ENCODE measurements around the gene ARAP2. TPM values are rescaled to one million over a fixed set of nuclear protein-coding genes. Genes with fewer than 3 reads are reported as not detected.

ARAP2 gene
- total RNA-seq, 1 experiment from 2014 or later = 12.5 TPM

DNA sequence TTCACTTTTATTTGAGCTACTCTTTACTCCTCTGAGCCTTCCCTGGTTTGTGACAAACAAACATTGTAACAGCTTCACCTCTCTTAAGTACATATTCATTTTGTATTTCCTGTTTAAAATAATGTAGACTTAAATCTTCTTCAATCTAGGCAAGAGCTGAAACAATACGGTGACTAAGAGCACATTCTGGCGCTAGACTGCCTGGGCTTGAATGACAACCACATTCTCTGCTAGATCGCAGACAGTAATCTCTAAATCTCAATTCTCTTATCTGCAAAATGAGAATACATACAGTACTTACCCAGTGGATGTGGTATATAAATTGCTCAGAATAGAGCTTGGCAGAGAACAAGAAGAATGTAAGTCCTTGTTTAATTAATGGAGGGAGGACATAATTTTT, 144.8 kb downstream of the ARAP2 start:
- TF ChIP-seq EZH2phosphoT487 (IDR thresholded peaks at IDR 0.05; ENCODE audit: borderline replicate concordance, low read length) (no peak), EZH2 (IDR thresholded peaks at IDR 0.05; ENCODE audit: low read length, unreplicated experiment) (no peak), CTCF (conservative IDR thresholded peaks at IDR 0.05; ENCODE audit: low read depth, low read length) (no peak)
- H3K4me1 ChIP-seq (ENCODE audit: insufficient read depth, low read length) = no peaks in the 10 kb centered on the region
- no peaks in the 10 kb centered on the region for H3F3A ChIP-seq (ENCODE audit: low read length, unreplicated experiment)
- H2AFZ ChIP-seq (ENCODE audit: low read length) = no peak overlapping the region
- H4K20me1 ChIP-seq (ENCODE audit: low read length) = no peaks in the 10 kb centered on the region
- H3K4me3 ChIP-seq (ENCODE audit: low read length) = no peak overlapping the region
- H3K27me3 ChIP-seq (ENCODE audit: low read length) = no peaks in the 10 kb centered on the region
- intact Hi-C loops (cut with micrococcal nuclease) = no loop called here
- CTCF ChIA-PET = no interaction called here
- POLR2A ChIA-PET (ENCODE audit: unreplicated experiment) = no interaction called here
- no TSS peak for BruUV-seq (replicated peaks)
- no peaks in the 10 kb centered on the region for H3K9me3 ChIP-seq (ENCODE audit: low read length)
- H3K36me3 ChIP-seq (ENCODE audit: low read depth, low read length) = no peaks in the 10 kb centered on the region
- no peaks in the 10 kb centered on the region for H3K9me2 ChIP-seq (replicated peaks; ENCODE audit: low read length)
- no peak for ATAC-seq
- H3K9ac ChIP-seq (ENCODE audit: low read length) = no peak overlapping the region
- no peaks in the 10 kb centered on the region for H3K79me2 ChIP-seq (ENCODE audit: low read length)
- H3K27ac ChIP-seq (ENCODE audit: low read length) = no peak overlapping the region
- DNase-seq = peak; percentile 1
- no peak overlapping the region for H3K4me2 ChIP-seq (ENCODE audit: low read length)

- Histone ChIP-seq H3F3A (ENCODE audit: low read length, unreplicated experiment) (no peaks in the 10 kb centered on the region), H3K27ac (ENCODE audit: low read length) (no peak overlapping the region), H3K4me3 (ENCODE audit: low read length) (no peak overlapping the region), H3K9me3 (ENCODE audit: low read length) (no peaks in the 10 kb centered on the region), H3K9me2 (replicated peaks; ENCODE audit: low read length) (no peaks in the 10 kb centered on the region), H2AFZ (ENCODE audit: low read length) (no peak overlapping the region), H3K79me2 (ENCODE audit: low read length) (no peaks in the 10 kb centered on the region), H4K20me1 (ENCODE audit: low read length) (no peaks in the 10 kb centered on the region), H3K9ac (ENCODE audit: low read length) (no peak overlapping the region), H3K36me3 (ENCODE audit: low read depth, low read length) (no peaks in the 10 kb centered on the region), H3K27me3 (ENCODE audit: low read length) (no peaks in the 10 kb centered on the region), H3K4me2 (ENCODE audit: low read length) (no peak overlapping the region), H3K4me1 (ENCODE audit: insufficient read depth, low read length) (no peaks in the 10 kb centered on the region)
- ChIA-PET CTCF (no interaction called here), POLR2A (ENCODE audit: unreplicated experiment) (no interaction called here)
- BruUV-seq (replicated peaks) = no TSS peak
- TF ChIP-seq CTCF (conservative IDR thresholded peaks at IDR 0.05; ENCODE audit: low read depth, low read length) (no peak), EZH2phosphoT487 (IDR thresholded peaks at IDR 0.05; ENCODE audit: borderline replicate concordance, low read length) (no peak), EZH2 (IDR thresholded peaks at IDR 0.05; ENCODE audit: low read length, unreplicated experiment) (no peak)
- DNase-seq = no peak
- intact Hi-C loops (cut with micrococcal nuclease) = no loop called here
- ATAC-seq = no peak
Observed at GRCh38 chr4:36094995-36095394, 149.3 kb downstream of the ARAP2 start.

DNA sequence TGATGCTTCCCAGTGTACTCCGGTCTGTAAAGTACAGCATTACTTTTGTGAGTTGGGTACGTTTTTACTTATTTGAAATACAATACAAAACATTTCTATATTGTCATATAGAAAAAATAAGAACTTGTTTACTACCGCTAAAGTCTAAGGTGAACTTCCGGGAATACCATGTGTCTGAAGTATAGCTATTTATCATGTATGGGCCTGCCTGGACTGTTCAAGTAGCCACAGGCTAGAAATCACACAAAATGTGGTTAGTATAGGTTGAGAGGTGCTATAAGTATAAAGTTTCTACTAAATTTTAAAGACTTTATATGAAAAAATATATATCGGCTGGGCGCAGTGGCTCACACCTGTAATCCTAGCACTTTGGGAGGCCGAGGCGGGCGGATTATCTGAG, 152.3 kb downstream of the ARAP2 start:
- no peaks in the 10 kb centered on the region for H3K9me2 ChIP-seq (replicated peaks; ENCODE audit: low read length)
- no peak overlapping the region for H3K27ac ChIP-seq (ENCODE audit: low read length)
- intact Hi-C loops (cut with micrococcal nuclease) = no loop called here
- TF ChIP-seq EZH2 (IDR thresholded peaks at IDR 0.05; ENCODE audit: low read length, unreplicated experiment) (no peak), EZH2phosphoT487 (IDR thresholded peaks at IDR 0.05; ENCODE audit: borderline replicate concordance, low read length) (no peak), CTCF (conservative IDR thresholded peaks at IDR 0.05; ENCODE audit: low read depth, low read length) (no peak)
- H3K27me3 ChIP-seq (ENCODE audit: low read length) = no peaks in the 10 kb centered on the region
- no peak overlapping the region for H3K4me3 ChIP-seq (ENCODE audit: low read length)
- no peak overlapping the region for H3K4me2 ChIP-seq (ENCODE audit: low read length)
- H3K4me1 ChIP-seq (ENCODE audit: insufficient read depth, low read length) = no peaks in the 10 kb centered on the region
- no peaks in the 10 kb centered on the region for H3K9me3 ChIP-seq (ENCODE audit: low read length)
- no peaks in the 10 kb centered on the region for H4K20me1 ChIP-seq (ENCODE audit: low read length)
- no TSS peak for BruUV-seq (replicated peaks)
- no peak overlapping the region for H3K9ac ChIP-seq (ENCODE audit: low read length)
- ChIA-PET POLR2A (ENCODE audit: unreplicated experiment) (no interaction called here), CTCF (interaction anchor here (0.6 kb wide), 1 partner anchor 970 kb away, joined by 9 read pairs; no protein-coding TSS in a partner anchor)
- DNase-seq = no peak
- H2AFZ ChIP-seq (ENCODE audit: low read length) = no peak overlapping the region
- H3K79me2 ChIP-seq (ENCODE audit: low read length) = no peaks in the 10 kb centered on the region
- no peaks in the 10 kb centered on the region for H3F3A ChIP-seq (ENCODE audit: low read length, unreplicated experiment)
- ATAC-seq = no peak
- no peaks in the 10 kb centered on the region for H3K36me3 ChIP-seq (ENCODE audit: low read depth, low read length)

All from PC-3 (cell line).